GM12878 (cell line): Measurements from ENCODE around the gene CLTCL1. TPM values are rescaled to one million over a fixed set of nuclear protein-coding genes. Genes with fewer than 3 reads are reported as not detected.

ENCODE experiments used
- ATAC-seq: fragments of 200-7000 bp; cut with Tn5 transposase; 3 replicates; pipeline ENCODE4 v1.9.1; 2020; ENCODE audit warnings: mild to moderate bottlenecking, moderate library complexity
- BruUV-seq: library from RNA; stranded (reverse); fragments of 400-500 nt; replicated peaks from 2 replicates; lab custom pipeline; 2021; lab: Mats Ljungman, UMichigan
- CTCF ChIA-PET: fragments of 300-600 bp; sonication (Branson Sonifier 250); formaldehyde crosslinking; extraction: SDS; loops from one replicate; lab custom pipeline; 2021; ENCODE audit warnings: inconsistent platforms; lab: Yijun Ruan, JAX
- POLR2A ChIA-PET: fragments of 350-600 bp; formaldehyde crosslinking; extraction: SDS; loops from one replicate; lab custom pipeline; 2021; ENCODE audit warnings: inconsistent platforms; lab: Charles Lee
- RAD21 ChIA-PET: fragments of 300-600 bp; sonication (Branson Sonifier 250); formaldehyde crosslinking; loops from one replicate; lab custom pipeline; 2023; ENCODE audit warnings: antibody characterized with exemption; ENCODE audit not compliant: unreplicated experiment; lab: Charles Lee
- SMC1A ChIA-PET: fragments of 300-600 bp; sonication (Branson Sonifier 250); formaldehyde crosslinking; loops from one replicate; lab custom pipeline; 2023; ENCODE audit not compliant: unreplicated experiment, uncharacterized antibody; lab: Charles Lee
- DNase-seq: peaks from one replicate; pipeline ENCODE4 v3.0.0-alpha.2; 2011; ENCODE audit warnings: low read depth, low spot score
- FAIRE-seq: peaks from 3 replicates; lab custom pipeline; 2011; peaks lifted over from hg19 to GRCh38; lab: Jason Lieb, UNC
- H2AFZ ChIP-seq: 2 replicates; pipeline ENCODE4 v1.6.0; 2011; ENCODE audit warnings: low read depth, low read length, control low read depth; ENCODE audit not compliant: control insufficient read depth
- H3K27ac ChIP-seq: 2 replicates; pipeline ENCODE4 v1.5.1; 2011; ENCODE audit warnings: control low read depth; ENCODE audit not compliant: control insufficient read depth, insufficient read depth
- H3K27me3 ChIP-seq, 2 experiments: replicated peaks in 1 of 2; 2 replicates each; pipeline versions ENCODE4 v1.6.0 to v1.6.1; 2011; ENCODE audit warnings: low read length in 1 of 2; ENCODE audit not compliant: control insufficient read depth in 2 of 2, insufficient read depth in 2 of 2
- H3K36me3 ChIP-seq, 2 experiments: 2 replicates each; pipeline ENCODE4 v1.5.1; 2011; ENCODE audit warnings: low read length in 1 of 2; ENCODE audit not compliant: control insufficient read depth in 2 of 2, insufficient read depth in 2 of 2
- H3K4me1 ChIP-seq: 2 replicates; pipeline ENCODE4 v1.6.1; 2011; ENCODE audit warnings: mild to moderate bottlenecking, low read length, moderate library complexity, mixed read lengths; ENCODE audit not compliant: control insufficient read depth, insufficient read depth
- H3K4me2 ChIP-seq: 2 replicates; pipeline ENCODE4 v1.6.0; 2011; ENCODE audit warnings: control low read depth; ENCODE audit not compliant: control insufficient read depth, insufficient read depth
- H3K4me3 ChIP-seq: fragments of 200-600 bp; sonication (generic); 2 replicates; pipeline ENCODE4 v1.5.1; 2016
- H3K79me2 ChIP-seq: 2 replicates; pipeline ENCODE4 v1.6.0; 2011; ENCODE audit warnings: low read length; ENCODE audit not compliant: control insufficient read depth, insufficient read depth
- H3K9ac ChIP-seq: 2 replicates; pipeline ENCODE4 v1.8.0; 2011; ENCODE audit warnings: low read length, control low read depth, mixed read lengths; ENCODE audit not compliant: control insufficient read depth, insufficient read depth
- H3K9me3 ChIP-seq: replicated peaks from 3 replicates; pipeline ENCODE4 v1.5.1; 2011; ENCODE audit warnings: mild to moderate bottlenecking, low read length; ENCODE audit not compliant: control insufficient read depth, insufficient read depth
- H4K20me1 ChIP-seq: 2 replicates; pipeline ENCODE4 v1.6.0; 2011; ENCODE audit not compliant: control insufficient read depth, insufficient read depth
- ASH2L ChIP-seq: fragments of 300-600, 200-600 bp; sonication (generic); IDR thresholded peaks from 2 replicates; pipeline ENCODE4 v1.6.1; 2017; ENCODE audit warnings: low read depth, mild to moderate bottlenecking, borderline replicate concordance
- BACH1 ChIP-seq: fragments of 450-650 bp; IDR thresholded peaks from 2 replicates; pipeline ENCODE4 v1.6.1; 2017; ENCODE audit warnings: mild to moderate bottlenecking, borderline replicate concordance
- CBX3 ChIP-seq: fragments of 200-600 bp; sonication (generic); IDR thresholded peaks from 2 replicates; pipeline ENCODE4 v1.6.1; 2016; ENCODE audit warnings: low read depth, borderline replicate concordance
- CEBPB ChIP-seq, 2 experiments: fragments of 150-350 bp in 1 of 2; IDR thresholded peaks; 2 replicates each; pipeline ENCODE4 v1.6.1; 2012 to 2014; ENCODE audit warnings: low read depth in 2 of 2, low read length in 2 of 2, borderline replicate concordance in 1 of 2, inconsistent platforms in 1 of 2
- EZH2 ChIP-seq: IDR thresholded peaks from 2 replicates; pipeline ENCODE4 v1.6.1; 2012; ENCODE audit warnings: low read depth, mild to moderate bottlenecking, control low read depth, inconsistent platforms, low read length, borderline replicate concordance; ENCODE audit not compliant: control insufficient read depth
- GABPA ChIP-seq: IDR thresholded peaks from 2 replicates; pipeline ENCODE4 v1.6.1; 2014; ENCODE audit warnings: antibody characterized with exemption, low read depth, mild to moderate bottlenecking, inconsistent platforms
- KDM1A ChIP-seq: fragments of 200-600 bp; sonication (generic); IDR thresholded peaks from 2 replicates; pipeline ENCODE4 v1.6.1; 2016; ENCODE audit warnings: borderline replicate concordance
- NBN ChIP-seq: fragments of 450-650 bp; IDR thresholded peaks from 2 replicates; pipeline ENCODE4 v1.6.1; 2016
- PAX5 ChIP-seq: IDR thresholded peaks from 2 replicates; pipeline ENCODE4 v1.6.1; 2011; ENCODE audit warnings: low read depth, low read length, borderline replicate concordance
- PML ChIP-seq: IDR thresholded peaks from 2 replicates; pipeline ENCODE4 v1.6.1; 2012; ENCODE audit warnings: low read length, inconsistent platforms
- RCOR1 ChIP-seq: conservative IDR thresholded peaks from 2 replicates; pipeline ENCODE4 v1.6.1; 2012; ENCODE audit warnings: low read depth, low read length, improper control_type of control experiment
- RFX5 ChIP-seq: IDR thresholded peaks from 2 replicates; pipeline ENCODE4 v1.6.1; 2011; ENCODE audit warnings: low read depth, low read length, improper control_type of control experiment
- SMARCA5 ChIP-seq: fragments of 450-650 bp; IDR thresholded peaks from 2 replicates; pipeline ENCODE4 v1.6.1; 2017; ENCODE audit warnings: mild to moderate bottlenecking
- TARDBP ChIP-seq: IDR thresholded peaks from 2 replicates; pipeline ENCODE4 v1.6.1; 2016; ENCODE audit warnings: borderline replicate concordance
- ZNF207 ChIP-seq: fragments of 450-650 bp; IDR thresholded peaks from 2 replicates; pipeline ENCODE4 v1.6.1; 2014; ENCODE audit warnings: antibody characterized with exemption, mild to moderate bottlenecking, borderline replicate concordance
- ZNF217 ChIP-seq: fragments of 450-650 bp; IDR thresholded peaks from 2 replicates; pipeline ENCODE4 v1.6.1; 2017; ENCODE audit warnings: antibody characterized with exemption, mild to moderate bottlenecking
- ZZZ3 ChIP-seq: IDR thresholded peaks from 2 replicates; pipeline ENCODE4 v1.6.1; 2011; ENCODE audit warnings: low read depth; ENCODE audit not compliant: control insufficient read depth, insufficient read length
- WGBS: methylation state at CpG from one replicate; pipeline ENCODE4 v1.1.6; 2016; ENCODE audit warnings: low lambda C conversion rate; ENCODE audit not compliant: insufficient replicate concordance, insufficient coverage; ENCODE audit errors: missing lambda C conversion rate; 5-methylcytosine and 5-hydroxymethylcytosine counted together
- in situ Hi-C: fragments of 300-500 bp; cut with MboI; formaldehyde crosslinking; loops from 9 replicates; pipeline ENCODE4 v1.14.3; 2018; ENCODE audit warnings: mixed read lengths
- intact Hi-C: fragments of 100-400 bp; cut with micrococcal nuclease; formaldehyde crosslinking; loops from one replicate; pipeline ENCODE4 v1.14.2; 2022; ENCODE audit not compliant: unreplicated experiment
- polyA plus RNA-seq, 11 experiments: library from polyadenylated mRNA; depleted of rRNA in 4 of 11; unstranded in 6 of 11; stranded (reverse) in 5 of 11; fragments of >200 nt; fragmentation: Nextera tagmentation in 4 of 11; fragmentation: Illumina TruSeq in 1 of 11; extraction: Ambion mirVana in 4 of 11; extraction: Trizol in 1 of 11; gene quantifications; 1 replicate in 1 of 11; 2 replicates in 10 of 11; pipeline versions ENCODE4 v1.2.1 to v1.2.3, GENCODE V29; 2011 to 2016; ENCODE audit warnings: inconsistent platforms in 2 of 11, missing spikeins in 2 of 11, low read depth in 1 of 11
- total RNA-seq, 4 experiments: library from RNA; depleted of rRNA in 3 of 4; stranded (reverse); fragments of >200 nt in 3 of 4; fragmentation: Illumina TruSeq in 1 of 4; extraction: Trizol in 1 of 4; gene quantifications; 2 replicates each; pipeline versions ENCODE4 v1.2.1 to v1.2.3, GENCODE V29; 2013 to 2021
- TF ChIP-seq, protein P1 (sequence below): fragments of 450-650 bp; IDR thresholded peaks from 2 replicates; pipeline ENCODE4 v1.6.1; 2017; ENCODE audit warnings: mild to moderate bottlenecking, moderate library complexity
- TF ChIP-seq, protein P2 (sequence below), 3 experiments: IDR thresholded peaks in 2 of 3; conservative IDR thresholded peaks in 1 of 3; 2 replicates each; pipeline ENCODE4 v1.5.1; 2011; ENCODE audit warnings: low read depth in 3 of 3, low read length in 3 of 3, mild to moderate bottlenecking in 3 of 3, control low read depth in 2 of 3, moderate library complexity in 2 of 3, inconsistent platforms in 1 of 3, mixed read lengths in 1 of 3; ENCODE audit not compliant: control insufficient read depth in 2 of 3, insufficient read depth in 1 of 3; ENCODE audit errors: extremely low read depth in 1 of 3

Gene CLTCL1
- total and polyA plus RNA-seq, 10 of the 15 experiments (the other 5 are each of a cell fraction or from before 2014, with no cell fraction given) = under 0.01 to 0.35 (median 0.12) TPM; not detected in 2

DNA sequence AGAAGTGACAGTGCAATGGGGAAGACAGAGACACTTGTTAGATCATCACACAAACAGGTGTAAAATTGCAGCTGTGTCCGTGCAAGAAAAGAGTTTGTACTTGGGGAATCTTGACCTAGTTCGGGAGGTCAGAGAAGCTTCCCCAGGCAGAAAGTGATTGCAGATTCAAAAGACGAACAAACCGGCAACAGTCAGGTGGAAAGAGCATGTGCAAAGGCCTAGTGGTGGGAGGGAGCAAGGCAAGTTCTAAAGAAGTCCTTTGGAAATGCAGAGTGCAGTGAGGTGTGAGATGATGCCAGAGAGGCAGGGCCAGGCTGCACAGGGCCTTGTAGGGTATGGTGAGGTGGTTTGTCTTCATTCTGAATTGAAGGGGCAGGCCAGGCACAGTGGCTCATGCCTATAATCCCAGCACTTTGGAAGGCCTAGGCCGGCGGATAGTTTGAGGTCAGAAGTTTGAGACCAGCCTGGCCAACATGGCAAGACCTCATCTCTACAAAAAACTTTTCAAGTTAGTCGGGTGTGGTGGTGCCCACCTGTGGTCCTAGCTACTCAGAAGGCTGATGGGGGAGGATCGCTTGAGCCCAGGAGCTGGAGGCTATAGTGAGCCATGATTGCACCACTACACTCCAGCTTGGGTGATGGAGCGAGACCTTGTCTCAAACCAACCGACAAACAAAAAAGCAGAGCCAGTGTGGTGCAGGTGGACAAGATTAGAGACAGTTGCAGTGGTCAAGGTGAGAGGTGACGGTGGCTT lies 145.1 kb downstream of the CLTCL1 start:
- WGBS = 43% methylated on average over 11 of the region's 11 CpGs
- peaks cover 13% of the 10 kb centered on the region for H3K79me2 ChIP-seq
- ChIA-PET RAD21 (interaction anchor here (0.9 kb wide), 1 partner anchor 483 kb away, joined by 4 read pairs; no protein-coding TSS in a partner anchor), POLR2A (no interaction called here), CTCF (interaction anchor here (0.6 to 2.5 kb wide), 5 partner anchors 31 to 483 kb away, joined by 3 to 19 read pairs (median 4); no protein-coding TSS in a partner anchor), SMC1A (interaction anchor here (0.6 to 1.9 kb wide), 2 partner anchors 334 to 806 kb away, joined by 3 to 8 read pairs; partner anchors contain the start of gene CDC45)
- ATAC-seq (no peak), FAIRE-seq (no peak), DNase-seq (no peak)
- no peak overlapping the region for H3K27ac ChIP-seq
- H3K4me2 ChIP-seq = no peak overlapping the region
- no peak overlapping the region for H3K9ac ChIP-seq
- H2AFZ ChIP-seq = no peak overlapping the region
- BruUV-seq = no TSS peak
- H3K9me3 ChIP-seq = no peaks in the 10 kb centered on the region
- intact Hi-C loops (no loop called here), in situ Hi-C loops (no loop called here)
- no peak overlapping the region for H3K4me3 ChIP-seq
- H4K20me1 ChIP-seq = no peaks in the 10 kb centered on the region
- H3K36me3 ChIP-seq = peaks cover 0 to 4% of the 10 kb centered on the region in 2 experiments; a peak in 2 of 4 replicates
- TF ChIP-seq SMARCA5 = no peak
- TF ChIP-seq NBN = no peak
- TF ChIP-seq TARDBP = no peak
- TF ChIP-seq CEBPB (IDR thresholded peaks at IDR 0.05; ENCODE audit: borderline replicate concordance in 1 of 2, low read depth in 2 of 2, low read length in 2 of 2) = no peak
- TF ChIP-seq CBX3 = no peak
- TF ChIP-seq ZNF207 = no peak
- TF ChIP-seq ASH2L = no peak
- TF ChIP-seq ZZZ3 = no peak
- TF ChIP-seq BACH1 = no peak
- TF ChIP-seq, protein P1, sequence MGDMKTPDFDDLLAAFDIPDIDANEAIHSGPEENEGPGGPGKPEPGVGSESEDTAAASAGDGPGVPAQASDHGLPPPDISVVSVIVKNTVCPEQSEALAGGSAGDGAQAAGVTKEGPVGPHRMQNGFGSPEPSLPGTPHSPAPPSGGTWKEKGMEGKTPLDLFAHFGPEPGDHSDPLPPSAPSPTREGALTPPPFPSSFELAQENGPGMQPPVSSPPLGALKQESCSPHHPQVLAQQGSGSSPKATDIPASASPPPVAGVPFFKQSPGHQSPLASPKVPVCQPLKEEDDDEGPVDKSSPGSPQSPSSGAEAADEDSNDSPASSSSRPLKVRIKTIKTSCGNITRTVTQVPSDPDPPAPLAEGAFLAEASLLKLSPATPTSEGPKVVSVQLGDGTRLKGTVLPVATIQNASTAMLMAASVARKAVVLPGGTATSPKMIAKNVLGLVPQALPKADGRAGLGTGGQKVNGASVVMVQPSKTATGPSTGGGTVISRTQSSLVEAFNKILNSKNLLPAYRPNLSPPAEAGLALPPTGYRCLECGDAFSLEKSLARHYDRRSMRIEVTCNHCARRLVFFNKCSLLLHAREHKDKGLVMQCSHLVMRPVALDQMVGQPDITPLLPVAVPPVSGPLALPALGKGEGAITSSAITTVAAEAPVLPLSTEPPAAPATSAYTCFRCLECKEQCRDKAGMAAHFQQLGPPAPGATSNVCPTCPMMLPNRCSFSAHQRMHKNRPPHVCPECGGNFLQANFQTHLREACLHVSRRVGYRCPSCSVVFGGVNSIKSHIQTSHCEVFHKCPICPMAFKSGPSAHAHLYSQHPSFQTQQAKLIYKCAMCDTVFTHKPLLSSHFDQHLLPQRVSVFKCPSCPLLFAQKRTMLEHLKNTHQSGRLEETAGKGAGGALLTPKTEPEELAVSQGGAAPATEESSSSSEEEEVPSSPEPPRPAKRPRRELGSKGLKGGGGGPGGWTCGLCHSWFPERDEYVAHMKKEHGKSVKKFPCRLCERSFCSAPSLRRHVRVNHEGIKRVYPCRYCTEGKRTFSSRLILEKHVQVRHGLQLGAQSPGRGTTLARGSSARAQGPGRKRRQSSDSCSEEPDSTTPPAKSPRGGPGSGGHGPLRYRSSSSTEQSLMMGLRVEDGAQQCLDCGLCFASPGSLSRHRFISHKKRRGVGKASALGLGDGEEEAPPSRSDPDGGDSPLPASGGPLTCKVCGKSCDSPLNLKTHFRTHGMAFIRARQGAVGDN = no peak
- TF ChIP-seq ZNF217 = no peak
- no peak for TF ChIP-seq EZH2
- no peak for TF ChIP-seq PML
- no peak for TF ChIP-seq PAX5
- TF ChIP-seq KDM1A = no peak
- no peak for TF ChIP-seq RFX5
- no peak for TF ChIP-seq RCOR1
- TF ChIP-seq, protein P2, sequence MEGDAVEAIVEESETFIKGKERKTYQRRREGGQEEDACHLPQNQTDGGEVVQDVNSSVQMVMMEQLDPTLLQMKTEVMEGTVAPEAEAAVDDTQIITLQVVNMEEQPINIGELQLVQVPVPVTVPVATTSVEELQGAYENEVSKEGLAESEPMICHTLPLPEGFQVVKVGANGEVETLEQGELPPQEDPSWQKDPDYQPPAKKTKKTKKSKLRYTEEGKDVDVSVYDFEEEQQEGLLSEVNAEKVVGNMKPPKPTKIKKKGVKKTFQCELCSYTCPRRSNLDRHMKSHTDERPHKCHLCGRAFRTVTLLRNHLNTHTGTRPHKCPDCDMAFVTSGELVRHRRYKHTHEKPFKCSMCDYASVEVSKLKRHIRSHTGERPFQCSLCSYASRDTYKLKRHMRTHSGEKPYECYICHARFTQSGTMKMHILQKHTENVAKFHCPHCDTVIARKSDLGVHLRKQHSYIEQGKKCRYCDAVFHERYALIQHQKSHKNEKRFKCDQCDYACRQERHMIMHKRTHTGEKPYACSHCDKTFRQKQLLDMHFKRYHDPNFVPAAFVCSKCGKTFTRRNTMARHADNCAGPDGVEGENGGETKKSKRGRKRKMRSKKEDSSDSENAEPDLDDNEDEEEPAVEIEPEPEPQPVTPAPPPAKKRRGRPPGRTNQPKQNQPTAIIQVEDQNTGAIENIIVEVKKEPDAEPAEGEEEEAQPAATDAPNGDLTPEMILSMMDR (IDR thresholded peaks at IDR 0.05 in 2 of 3, conservative IDR thresholded peaks at IDR 0.05 in 1 of 3; ENCODE audit: control insufficient read depth in 2 of 3, extremely low read depth in 1 of 3, insufficient read depth in 1 of 3, low read depth in 3 of 3, low read length in 3 of 3) = no peak
- no peak for TF ChIP-seq GABPA
- TF ChIP-seq, all 136 proteins: peak for 0
- H3K4me1 ChIP-seq = peaks cover 4% of the 10 kb centered on the region
- peaks cover 5 to 15% of the 10 kb centered on the region in 2 experiments for H3K27me3 ChIP-seq
